ENCODE measurements around the gene PSKH1. TPM values are rescaled to one million over a fixed set of nuclear protein-coding genes. Genes with fewer than 3 reads are reported as not detected.
"Not testable (repeated sequence)": the region's sequence is repeated elsewhere in the genome, so short reads cannot be mapped to it uniquely, and the experiment has no call there.

Gene PSKH1
- total RNA-seq, 1 donor from 2014 or later: 45.0 TPM

DNA sequence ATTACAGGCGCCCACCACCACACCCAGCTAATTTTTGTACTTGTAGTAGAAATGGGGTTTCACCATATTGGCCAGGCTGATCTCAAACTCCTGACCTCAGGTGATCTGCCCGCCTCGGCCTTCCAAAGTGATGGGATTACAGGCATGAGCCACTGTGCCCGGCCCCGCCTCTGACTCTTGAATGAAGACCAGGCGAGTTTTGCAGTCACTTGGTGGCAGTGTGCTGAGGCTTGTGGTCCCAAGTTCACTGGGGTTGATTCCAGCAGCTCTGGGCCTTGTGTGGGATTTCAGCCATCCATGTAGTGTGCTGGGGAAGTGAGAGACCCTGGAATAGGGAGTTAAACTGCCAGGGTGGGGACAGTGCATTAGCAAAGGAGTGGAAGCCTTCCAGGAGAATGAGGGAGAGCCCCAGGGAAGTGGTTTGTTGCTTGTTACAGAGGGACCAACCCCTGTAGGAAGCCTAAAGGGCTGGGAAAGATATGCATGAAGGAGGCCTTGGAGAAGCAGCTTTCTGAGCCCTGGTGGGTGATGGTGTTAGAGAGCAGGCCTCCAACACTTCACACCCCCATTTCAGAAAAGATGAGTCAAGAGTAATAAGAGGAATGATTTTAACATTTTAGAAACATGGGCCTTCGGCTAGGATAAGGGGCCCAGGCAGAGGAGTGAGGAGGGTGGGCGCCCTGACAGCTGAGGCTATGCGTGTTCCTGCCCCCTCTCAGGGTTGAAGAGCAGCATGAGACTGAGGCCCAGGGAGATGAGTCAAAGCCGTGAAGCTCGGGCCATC lies 14.5 kb downstream of the PSKH1 start:
- Mint-ChIP-seq H3K4me3 (ENCODE audit: low read depth) (no peak overlapping the region), H3K36me3 (ENCODE audit: insufficient read depth) (peaks cover 8% of the 10 kb centered on the region), H3K27ac (peak overlapping the region; percentile 10), H3K27me3 (no peaks in the 10 kb centered on the region), H3K4me1 (ENCODE audit: low read depth) (no peaks in the 10 kb centered on the region), H3K9me3 (ENCODE audit: low read depth) (no peaks in the 10 kb centered on the region)
- TF ChIP-seq, protein P1, sequence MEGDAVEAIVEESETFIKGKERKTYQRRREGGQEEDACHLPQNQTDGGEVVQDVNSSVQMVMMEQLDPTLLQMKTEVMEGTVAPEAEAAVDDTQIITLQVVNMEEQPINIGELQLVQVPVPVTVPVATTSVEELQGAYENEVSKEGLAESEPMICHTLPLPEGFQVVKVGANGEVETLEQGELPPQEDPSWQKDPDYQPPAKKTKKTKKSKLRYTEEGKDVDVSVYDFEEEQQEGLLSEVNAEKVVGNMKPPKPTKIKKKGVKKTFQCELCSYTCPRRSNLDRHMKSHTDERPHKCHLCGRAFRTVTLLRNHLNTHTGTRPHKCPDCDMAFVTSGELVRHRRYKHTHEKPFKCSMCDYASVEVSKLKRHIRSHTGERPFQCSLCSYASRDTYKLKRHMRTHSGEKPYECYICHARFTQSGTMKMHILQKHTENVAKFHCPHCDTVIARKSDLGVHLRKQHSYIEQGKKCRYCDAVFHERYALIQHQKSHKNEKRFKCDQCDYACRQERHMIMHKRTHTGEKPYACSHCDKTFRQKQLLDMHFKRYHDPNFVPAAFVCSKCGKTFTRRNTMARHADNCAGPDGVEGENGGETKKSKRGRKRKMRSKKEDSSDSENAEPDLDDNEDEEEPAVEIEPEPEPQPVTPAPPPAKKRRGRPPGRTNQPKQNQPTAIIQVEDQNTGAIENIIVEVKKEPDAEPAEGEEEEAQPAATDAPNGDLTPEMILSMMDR (IDR thresholded peaks at IDR 0.05; ENCODE audit: unreplicated experiment): no peak
- DNase-seq (ENCODE audit: low spot score, unreplicated experiment): no peak

DNA sequence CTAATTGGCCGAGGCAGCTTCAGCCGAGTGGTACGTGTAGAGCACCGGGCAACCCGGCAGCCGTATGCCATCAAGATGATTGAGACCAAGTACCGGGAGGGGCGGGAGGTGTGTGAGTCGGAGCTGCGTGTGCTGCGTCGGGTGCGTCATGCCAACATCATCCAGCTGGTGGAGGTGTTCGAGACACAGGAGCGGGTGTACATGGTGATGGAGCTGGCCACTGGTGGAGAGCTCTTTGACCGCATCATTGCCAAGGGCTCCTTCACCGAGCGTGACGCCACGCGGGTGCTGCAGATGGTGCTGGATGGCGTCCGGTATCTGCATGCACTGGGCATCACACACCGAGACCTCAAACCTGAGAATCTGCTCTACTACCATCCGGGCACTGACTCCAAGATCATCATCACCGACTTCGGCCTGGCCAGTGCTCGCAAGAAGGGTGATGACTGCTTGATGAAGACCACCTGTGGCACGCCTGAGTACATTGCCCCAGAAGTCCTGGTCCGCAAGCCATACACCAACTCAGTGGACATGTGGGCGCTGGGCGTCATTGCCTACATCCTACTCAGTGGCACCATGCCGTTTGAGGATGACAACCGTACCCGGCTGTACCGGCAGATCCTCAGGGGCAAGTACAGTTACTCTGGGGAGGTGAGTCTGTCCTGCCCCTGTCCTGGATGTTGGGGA lies 16.1 kb downstream of the PSKH1 start:
- Mint-ChIP-seq H3K27me3 (no peaks in the 10 kb centered on the region), H3K4me1 (ENCODE audit: low read depth) (no peaks in the 10 kb centered on the region), H3K9me3 (ENCODE audit: low read depth) (no peaks in the 10 kb centered on the region), H3K36me3 (ENCODE audit: insufficient read depth) (peaks cover 5% of the 10 kb centered on the region), H3K27ac (no peak overlapping the region), H3K4me3 (ENCODE audit: low read depth) (no peak overlapping the region)
- no peak for DNase-seq (ENCODE audit: low spot score, unreplicated experiment)
- TF ChIP-seq, protein P1 (IDR thresholded peaks at IDR 0.05; ENCODE audit: unreplicated experiment): no peak

DNA sequence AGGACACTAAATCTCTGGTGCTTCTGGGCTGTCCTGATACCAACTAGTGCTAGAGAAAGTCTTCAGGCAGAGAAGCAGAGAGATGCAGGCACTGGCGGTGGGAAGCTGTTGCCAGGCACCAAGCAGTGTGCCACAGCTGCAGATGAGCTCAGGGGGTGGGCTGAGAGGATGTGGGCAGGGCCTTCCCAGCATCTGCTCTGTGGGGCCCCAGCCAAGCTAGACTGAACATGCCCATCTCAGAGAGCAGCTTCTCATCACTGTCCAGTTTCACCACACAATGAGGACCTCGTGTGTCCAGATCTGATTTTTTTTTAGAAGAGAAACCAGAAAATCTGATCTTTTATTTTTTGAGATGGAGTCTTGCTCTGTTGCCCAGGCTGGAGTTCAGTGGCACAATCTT lies 17.1 kb downstream of the PSKH1 start:
- Mint-ChIP-seq H3K4me1 (ENCODE audit: low read depth) (peaks cover 6% of the 10 kb centered on the region), H3K36me3 (ENCODE audit: insufficient read depth) (peaks cover 5% of the 10 kb centered on the region), H3K27ac (no peak overlapping the region), H3K9me3 (ENCODE audit: low read depth) (no peaks in the 10 kb centered on the region), H3K27me3 (no peaks in the 10 kb centered on the region), H3K4me3 (ENCODE audit: low read depth) (no peak overlapping the region)
- TF ChIP-seq, protein P1 (IDR thresholded peaks at IDR 0.05; ENCODE audit: unreplicated experiment): no peak
- DNase-seq (ENCODE audit: low spot score, unreplicated experiment): no peak

DNA sequence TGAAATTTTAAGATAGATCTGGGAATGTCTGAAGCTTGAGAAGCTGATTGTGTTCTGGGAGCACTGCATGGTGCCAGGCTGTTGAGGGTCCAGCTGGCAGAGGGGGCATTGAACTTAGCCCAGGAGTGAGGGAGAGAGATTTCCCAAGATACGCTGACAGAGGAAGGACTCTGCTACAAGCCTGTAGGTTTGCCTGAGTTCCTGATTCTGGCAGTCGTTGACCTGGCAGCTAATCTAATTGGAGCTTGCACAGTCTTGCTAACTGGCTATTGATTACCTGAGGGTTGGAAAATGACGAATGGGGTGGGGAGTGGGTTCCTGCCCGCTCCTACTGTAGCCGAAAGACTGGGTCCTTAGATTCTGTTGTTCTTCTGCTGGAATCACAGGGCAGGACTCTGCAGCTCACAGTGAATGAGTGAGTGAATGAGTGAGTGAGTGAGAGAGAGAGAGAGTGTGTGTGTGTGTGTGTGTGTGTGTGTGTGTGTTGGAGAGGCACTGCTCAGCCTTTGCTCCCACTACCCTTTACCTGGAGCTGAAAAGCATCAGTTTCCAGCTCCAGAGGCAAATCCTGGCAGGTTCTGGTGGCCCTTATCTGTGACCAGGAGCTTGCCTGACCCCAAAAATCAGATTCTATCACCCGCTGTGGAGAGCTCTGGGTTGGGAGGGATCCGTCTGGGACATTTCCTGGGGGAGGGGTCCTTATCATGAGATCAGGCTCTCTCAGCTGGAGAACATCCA lies 21.9 kb downstream of the PSKH1 start:
- H3K4me3 Mint-ChIP-seq (ENCODE audit: low read depth): no peak overlapping the region
- no peaks in the 10 kb centered on the region for H3K27me3 Mint-ChIP-seq
- TF ChIP-seq, protein P1 (IDR thresholded peaks at IDR 0.05; ENCODE audit: unreplicated experiment): no peak
- no peak for DNase-seq (ENCODE audit: low spot score, unreplicated experiment)
- H3K36me3 Mint-ChIP-seq (ENCODE audit: insufficient read depth): peaks cover 3% of the 10 kb centered on the region
- peak overlapping the region; percentile 89 for H3K27ac Mint-ChIP-seq
- no peaks in the 10 kb centered on the region for H3K9me3 Mint-ChIP-seq (ENCODE audit: low read depth)
- H3K4me1 Mint-ChIP-seq (ENCODE audit: low read depth): peaks cover 6% of the 10 kb centered on the region

DNA sequence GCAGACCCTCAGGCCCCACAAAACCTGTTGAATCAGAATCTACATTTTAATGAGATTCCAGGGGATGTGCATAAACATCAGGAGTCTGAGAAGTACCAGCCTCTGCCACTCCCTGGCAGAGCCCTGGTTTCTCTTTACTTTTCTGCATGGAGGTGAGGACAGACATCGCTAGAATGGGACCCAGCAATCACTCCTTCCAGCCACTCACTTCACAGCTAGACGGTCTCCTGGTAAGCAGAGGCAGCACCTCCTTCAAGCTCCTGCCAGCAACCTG lies 22.4 kb downstream of the PSKH1 start:
- not testable (repeated sequence) for H3K27me3 Mint-ChIP-seq; H3K36me3 Mint-ChIP-seq (ENCODE audit: insufficient read depth); H3K4me3 Mint-ChIP-seq (ENCODE audit: low read depth); H3K27ac Mint-ChIP-seq; DNase-seq (ENCODE audit: low spot score, unreplicated experiment); H3K9me3 Mint-ChIP-seq (ENCODE audit: low read depth); H3K4me1 Mint-ChIP-seq (ENCODE audit: low read depth)
